ENCODE measurements around the gene CIZ1. TPM values are rescaled to one million over a fixed set of nuclear protein-coding genes. Genes with fewer than 3 reads are reported as not detected.

The CIZ1 gene
- polyA plus RNA-seq, 1 of the 3 experiments (the other 2 are of a cell fraction) = 37.0 TPM

GRCh38 chr9:128124873-128125579 is 66.3 kb downstream of the CIZ1 start:
- H4K20me1 ChIP-seq (ENCODE audit: insufficient read depth) = peaks cover 14% of the 10 kb centered on the region; the same call in 1 of the 2 replicates
- CTCF ChIA-PET = interaction anchor here (0.7 to 6.3 kb wide), 13 partner anchors 9 to 188 kb away, joined by 3 to 82 read pairs (median 3); partner anchors contain the start of gene DPM2
- H3K4me2 ChIP-seq = no peak overlapping the region
- peak; percentile 58 for DNase-seq
- POLR2A ChIA-PET = no interaction called here
- H3K79me2 ChIP-seq (ENCODE audit: insufficient read depth) = peaks cover 21% of the 10 kb centered on the region
- no peaks in the 10 kb centered on the region for H3K9me2 ChIP-seq
- WGBS (ENCODE audit: low lambda C conversion rate) = 78% methylated on average over 15 of the region's 16 CpGs
- no peaks in the 10 kb centered on the region for H3K9me3 ChIP-seq
- TF ChIP-seq CTCF (IDR thresholded peaks at IDR 0.05) (peak; percentile 66), SIN3A (IDR thresholded peaks at IDR 0.05; ENCODE audit: borderline replicate concordance, low read depth, low read length) (no peak), MXI1 (IDR thresholded peaks at IDR 0.05; ENCODE audit: low read depth, low read length) (no peak), GATA2 (CRISPR knock-in tag; IDR thresholded peaks at IDR 0.05) (no peak), ZBTB33 (IDR thresholded peaks at IDR 0.05; ENCODE audit: borderline replicate concordance, low read depth) (no peak), RFX5 (IDR thresholded peaks at IDR 0.05; ENCODE audit: low read length) (no peak), JUND (IDR thresholded peaks at IDR 0.05) (no peak), USF1 (IDR thresholded peaks at IDR 0.05; ENCODE audit: borderline replicate concordance, low read depth) (no peak), RAD21 (IDR thresholded peaks at IDR 0.05; ENCODE audit: low read length) (peak; percentile 44)
- no peak overlapping the region for H2AFZ ChIP-seq (ENCODE audit: low read depth)
- no peak overlapping the region; a peak in 1 of 4 replicates for H3K27ac ChIP-seq (ENCODE audit: low read depth in 2 of 2, low read length in 1 of 2)
- no peak overlapping the region for H3K4me3 ChIP-seq (ENCODE audit: low read depth in 2 of 2, low read length in 1 of 2)
- H3K9ac ChIP-seq = no peak overlapping the region
- H3K27me3 ChIP-seq (ENCODE audit: insufficient read depth) = no peaks in the 10 kb centered on the region
- peaks cover 0 to 22% of the 10 kb centered on the region in 2 experiments; a peak in 1 of 4 replicates for H3K4me1 ChIP-seq (ENCODE audit: control insufficient read depth in 1 of 2, insufficient read depth in 2 of 2, low read depth in 1 of 2, low read length in 1 of 2)
- H3F3A ChIP-seq (replicated peaks; ENCODE audit: insufficient read depth) = no peaks in the 10 kb centered on the region
- H3K36me3 ChIP-seq (replicated peaks in 1 of 2; ENCODE audit: control insufficient read depth in 1 of 2, insufficient read depth in 2 of 2, low read length in 1 of 2) = peaks cover 0 to 26% of the 10 kb centered on the region in 2 experiments

- Histone ChIP-seq H3K79me2 (ENCODE audit: insufficient read depth) (peaks cover 21% of the 10 kb centered on the region), H3K4me3 (ENCODE audit: low read depth in 2 of 2, low read length in 1 of 2) (no peak overlapping the region), H3K27ac (ENCODE audit: low read depth in 2 of 2, low read length in 1 of 2) (no peak overlapping the region), H3K9me3 (no peaks in the 10 kb centered on the region), H2AFZ (ENCODE audit: low read depth) (no peak overlapping the region), H3K27me3 (ENCODE audit: insufficient read depth) (no peaks in the 10 kb centered on the region), H3K4me2 (no peak overlapping the region), H4K20me1 (ENCODE audit: insufficient read depth) (peaks cover 14% of the 10 kb centered on the region; the same call in 1 of the 2 replicates), H3K36me3 (replicated peaks in 1 of 2; ENCODE audit: control insufficient read depth in 1 of 2, insufficient read depth in 2 of 2, low read length in 1 of 2) (peaks cover 0 to 26% of the 10 kb centered on the region in 2 experiments), H3F3A (replicated peaks; ENCODE audit: insufficient read depth) (no peaks in the 10 kb centered on the region), H3K9me2 (no peaks in the 10 kb centered on the region), H3K9ac (no peak overlapping the region), H3K4me1 (ENCODE audit: control insufficient read depth in 1 of 2, insufficient read depth in 2 of 2, low read depth in 1 of 2, low read length in 1 of 2) (peaks cover 0 to 22% of the 10 kb centered on the region in 2 experiments; a peak in 1 of 4 replicates)
- POLR2A ChIA-PET = no interaction called here
- WGBS (ENCODE audit: low lambda C conversion rate) = 83% methylated on average over 8 of the region's 8 CpGs
- CTCF ChIA-PET = interaction anchor here (0.7 to 6.3 kb wide), 13 partner anchors 8 to 187 kb away, joined by 3 to 82 read pairs (median 3); partner anchors contain the start of gene DPM2
- no peak for DNase-seq
- TF ChIP-seq TAF1 (IDR thresholded peaks at IDR 0.05; ENCODE audit: borderline replicate concordance, low read depth, low read length) = no peak
- TF ChIP-seq RXRA (IDR thresholded peaks at IDR 0.05; ENCODE audit: borderline replicate concordance, low read depth) = no peak
- no peak for TF ChIP-seq MAX (IDR thresholded peaks at IDR 0.05; ENCODE audit: low read depth)
- TF ChIP-seq RAD21 (IDR thresholded peaks at IDR 0.05; ENCODE audit: low read length) = no peak
- no peak for TF ChIP-seq RFX5 (IDR thresholded peaks at IDR 0.05; ENCODE audit: low read length)
- TF ChIP-seq NFIC (IDR thresholded peaks at IDR 0.05; ENCODE audit: borderline replicate concordance) = no peak
- TF ChIP-seq GABPA (IDR thresholded peaks at IDR 0.05; ENCODE audit: low read depth) = no peak
- no peak for TF ChIP-seq USF1 (IDR thresholded peaks at IDR 0.05; ENCODE audit: borderline replicate concordance, low read depth)
- TF ChIP-seq SMC3 (IDR thresholded peaks at IDR 0.05; ENCODE audit: low read depth, low read length) = no peak
- TF ChIP-seq TEAD4 (IDR thresholded peaks at IDR 0.05; ENCODE audit: borderline replicate concordance, insufficient read depth) = no peak
- TF ChIP-seq CTCF (IDR thresholded peaks at IDR 0.05) = no peak
- TF ChIP-seq JUND (IDR thresholded peaks at IDR 0.05) = no peak
Measured at GRCh38 chr9:128124451-128124850, 66.9 kb downstream of the CIZ1 start.

All from SK-N-SH (cell line).